Progenitor cell of endocrine pancreas (in vitro differentiated cells): ENCODE measurements around the gene CKMT2. TPM values are rescaled to one million over a fixed set of nuclear protein-coding genes. Genes with fewer than 3 reads are reported as not detected.

Experiments
- DNase-seq: peaks from one replicate; pipeline ENCODE4 v3.0.0; 2021; ENCODE audit warnings: low spot score; ENCODE audit not compliant: unreplicated experiment
- H3K27ac Mint-ChIP-seq: 2 replicates; pipeline ENCODE4 v1.8.0; 2021; ENCODE audit warnings: mild to moderate bottlenecking, moderate library complexity, mixed read lengths
- H3K27me3 Mint-ChIP-seq: 2 replicates; pipeline ENCODE4 v1.8.0; 2021; ENCODE audit warnings: mixed read lengths
- H3K36me3 Mint-ChIP-seq: 2 replicates; pipeline ENCODE4 v1.8.0; 2022; ENCODE audit warnings: mixed read lengths; ENCODE audit not compliant: insufficient read depth
- H3K4me1 Mint-ChIP-seq: 2 replicates; pipeline ENCODE4 v1.8.0; 2021; ENCODE audit warnings: low read depth, mixed read lengths
- H3K4me3 Mint-ChIP-seq: 2 replicates; pipeline ENCODE4 v1.8.0; 2021; ENCODE audit warnings: low read depth, mild to moderate bottlenecking, moderate library complexity, mixed read lengths
- H3K9me3 Mint-ChIP-seq: 2 replicates; pipeline ENCODE4 v1.8.0; 2021; ENCODE audit warnings: low read depth, mixed read lengths
- total RNA-seq: library from RNA; stranded (reverse); gene quantifications from 2 replicates; pipeline ENCODE4 v1.2.1, GENCODE V29; 2021
- TF ChIP-seq, protein P1 (sequence below): fragments of 200-600 bp; sonication (generic); IDR thresholded peaks from one replicate; pipeline ENCODE4 v1.5.0; 2021; ENCODE audit warnings: antibody characterized with exemption, mild to moderate bottlenecking; ENCODE audit not compliant: unreplicated experiment

CKMT2 gene
- total RNA-seq, 1 donor from 2014 or later, result 1.7 TPM

DNA sequence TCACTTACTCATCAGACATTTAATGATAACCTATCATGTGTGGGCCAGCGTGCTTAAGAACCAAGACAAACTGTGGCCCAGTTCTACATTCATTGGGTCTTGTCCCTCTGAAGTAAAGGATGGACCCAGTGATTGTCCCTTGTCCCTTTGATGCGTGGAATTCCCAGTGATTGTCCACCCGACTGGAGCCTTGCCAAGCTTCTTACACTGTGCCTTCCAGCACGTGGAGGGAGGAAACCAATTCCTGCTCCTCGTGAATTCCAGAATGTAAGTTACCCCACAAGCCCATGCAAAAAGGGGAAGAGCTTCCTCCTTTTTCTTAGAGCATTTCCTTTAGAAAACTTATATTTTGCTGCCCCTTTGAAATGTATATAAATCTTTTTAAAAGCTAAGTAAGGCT is 7.9 kb downstream of the CKMT2 start:
- H3K36me3 Mint-ChIP-seq, result peaks cover 7% of the 10 kb centered on the region
- H3K27me3 Mint-ChIP-seq, result no peaks in the 10 kb centered on the region
- peaks cover 17% of the 10 kb centered on the region for H3K4me1 Mint-ChIP-seq
- TF ChIP-seq, protein P1, sequence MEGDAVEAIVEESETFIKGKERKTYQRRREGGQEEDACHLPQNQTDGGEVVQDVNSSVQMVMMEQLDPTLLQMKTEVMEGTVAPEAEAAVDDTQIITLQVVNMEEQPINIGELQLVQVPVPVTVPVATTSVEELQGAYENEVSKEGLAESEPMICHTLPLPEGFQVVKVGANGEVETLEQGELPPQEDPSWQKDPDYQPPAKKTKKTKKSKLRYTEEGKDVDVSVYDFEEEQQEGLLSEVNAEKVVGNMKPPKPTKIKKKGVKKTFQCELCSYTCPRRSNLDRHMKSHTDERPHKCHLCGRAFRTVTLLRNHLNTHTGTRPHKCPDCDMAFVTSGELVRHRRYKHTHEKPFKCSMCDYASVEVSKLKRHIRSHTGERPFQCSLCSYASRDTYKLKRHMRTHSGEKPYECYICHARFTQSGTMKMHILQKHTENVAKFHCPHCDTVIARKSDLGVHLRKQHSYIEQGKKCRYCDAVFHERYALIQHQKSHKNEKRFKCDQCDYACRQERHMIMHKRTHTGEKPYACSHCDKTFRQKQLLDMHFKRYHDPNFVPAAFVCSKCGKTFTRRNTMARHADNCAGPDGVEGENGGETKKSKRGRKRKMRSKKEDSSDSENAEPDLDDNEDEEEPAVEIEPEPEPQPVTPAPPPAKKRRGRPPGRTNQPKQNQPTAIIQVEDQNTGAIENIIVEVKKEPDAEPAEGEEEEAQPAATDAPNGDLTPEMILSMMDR, result no peak
- no peak overlapping the region for H3K27ac Mint-ChIP-seq
- no peak for DNase-seq
- H3K4me3 Mint-ChIP-seq, result no peak overlapping the region
- H3K9me3 Mint-ChIP-seq, result no peaks in the 10 kb centered on the region

DNA sequence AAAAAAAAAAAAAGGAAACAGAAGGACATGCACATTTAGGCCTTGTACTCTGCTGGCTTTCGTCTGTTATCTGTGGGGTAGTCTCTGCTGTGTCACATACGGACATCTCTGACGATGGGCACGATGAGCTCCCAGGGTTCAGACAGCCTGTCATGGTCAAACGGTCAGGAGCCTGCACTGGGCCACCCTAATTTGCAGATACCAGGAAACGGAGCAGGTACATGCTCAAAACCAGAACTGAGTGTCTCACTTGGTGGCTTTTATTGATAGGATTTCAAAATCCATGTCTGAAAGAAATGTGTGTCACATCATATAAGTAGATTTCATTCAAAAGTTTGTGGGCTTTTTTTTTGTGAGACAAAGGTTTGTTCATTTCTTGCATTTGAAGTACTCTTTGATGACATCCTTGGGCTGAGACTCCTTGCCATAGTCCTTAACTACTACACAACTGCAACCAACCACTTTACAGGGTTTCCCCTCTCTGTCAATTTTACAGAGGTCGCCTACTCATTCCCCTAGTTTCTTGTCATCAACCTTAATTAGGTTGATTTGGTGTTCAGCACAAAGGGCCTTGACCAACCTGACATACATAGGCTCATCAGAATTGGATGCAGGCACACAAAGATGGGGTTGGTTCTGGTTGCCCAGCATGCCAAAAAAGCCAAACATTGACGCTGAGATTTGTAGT is 9.0 kb downstream of the CKMT2 start:
- Mint-ChIP-seq H3K27me3 (no peaks in the 10 kb centered on the region), H3K36me3 (peaks cover 6% of the 10 kb centered on the region), H3K9me3 (no peaks in the 10 kb centered on the region), H3K4me1 (peaks cover 27% of the 10 kb centered on the region), H3K27ac (no peak overlapping the region), H3K4me3 (no peak overlapping the region)
- DNase-seq, result no peak
- TF ChIP-seq, protein P1, result no peak

DNA sequence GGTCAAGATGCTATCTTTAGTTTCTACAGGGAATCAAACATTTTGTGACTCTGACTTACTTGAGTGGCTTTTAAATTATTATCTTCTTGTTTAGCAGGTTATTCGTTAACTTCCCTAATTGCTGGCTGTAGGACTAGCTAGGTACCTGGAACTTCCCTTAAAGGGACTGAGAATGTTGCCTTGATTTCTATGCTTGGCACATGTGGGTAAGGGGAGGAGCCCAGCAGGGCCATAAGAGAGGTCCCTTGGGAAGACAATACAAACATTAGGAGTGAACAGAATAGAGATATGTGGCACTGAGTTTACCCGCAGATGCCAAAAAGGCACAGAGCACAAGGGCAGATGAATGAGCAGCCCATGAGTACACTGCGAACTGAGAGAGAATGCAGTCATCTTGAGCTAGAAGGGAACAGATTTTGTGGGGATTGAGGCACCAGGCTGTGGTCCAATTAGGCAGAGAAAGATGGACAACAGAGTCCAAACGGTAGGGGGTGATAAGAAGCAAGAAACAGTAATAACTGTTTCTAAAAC is 9.8 kb downstream of the CKMT2 start:
- TF ChIP-seq, protein P1, result no peak
- no peaks in the 10 kb centered on the region for H3K27me3 Mint-ChIP-seq
- no peak overlapping the region for H3K4me3 Mint-ChIP-seq
- H3K36me3 Mint-ChIP-seq, result peaks cover 6% of the 10 kb centered on the region
- peaks cover 32% of the 10 kb centered on the region for H3K4me1 Mint-ChIP-seq
- no peak for DNase-seq
- H3K9me3 Mint-ChIP-seq, result no peaks in the 10 kb centered on the region
- peak overlapping the region; percentile 7 for H3K27ac Mint-ChIP-seq

DNA sequence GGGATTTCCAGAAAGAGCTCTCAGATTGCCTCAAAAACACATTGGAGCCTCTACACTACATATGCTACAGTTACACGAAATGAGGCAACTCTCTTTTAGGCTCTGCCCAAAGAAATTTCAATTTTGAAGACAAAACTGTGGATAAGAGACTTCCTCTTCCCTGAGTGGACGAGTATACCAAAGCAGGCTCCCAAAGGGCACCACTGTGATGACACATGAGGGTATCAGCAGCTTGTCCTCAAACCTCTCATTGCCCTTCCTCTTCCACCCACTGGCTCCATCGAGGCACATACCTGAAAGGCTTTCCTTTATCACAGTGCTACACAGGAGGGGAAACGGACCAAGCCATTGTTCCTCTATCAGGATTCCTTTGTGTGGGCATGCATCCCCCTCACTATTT is 11.3 kb downstream of the CKMT2 start:
- no peaks in the 10 kb centered on the region for H3K27me3 Mint-ChIP-seq
- no peak for DNase-seq
- no peak overlapping the region for H3K4me3 Mint-ChIP-seq
- no peaks in the 10 kb centered on the region for H3K36me3 Mint-ChIP-seq
- no peak overlapping the region for H3K27ac Mint-ChIP-seq
- H3K4me1 Mint-ChIP-seq, result peaks cover 32% of the 10 kb centered on the region
- no peaks in the 10 kb centered on the region for H3K9me3 Mint-ChIP-seq
- TF ChIP-seq, protein P1, result no peak

DNA sequence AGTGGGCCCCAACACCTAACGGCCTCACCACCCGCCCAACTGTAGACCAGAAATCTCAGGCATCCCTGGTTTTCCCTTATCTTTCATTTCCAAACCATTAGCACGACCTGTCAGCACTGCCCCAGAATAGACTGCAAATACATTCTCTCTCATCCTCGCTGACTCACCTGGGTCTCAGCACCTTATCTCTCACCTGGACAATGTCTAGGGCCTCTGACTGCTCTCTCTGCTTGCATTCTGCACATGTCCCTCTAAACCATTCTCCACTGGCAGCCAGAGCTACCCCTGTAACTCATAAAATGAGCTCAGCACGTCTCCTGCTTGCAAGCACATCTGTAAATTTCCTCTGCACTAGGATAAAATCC is 12.7 kb downstream of the CKMT2 start:
- Mint-ChIP-seq H3K27me3 (no peaks in the 10 kb centered on the region), H3K9me3 (peaks cover 8% of the 10 kb centered on the region), H3K27ac (no peak overlapping the region), H3K4me3 (no peak overlapping the region), H3K36me3 (peaks cover 8% of the 10 kb centered on the region), H3K4me1 (peaks cover 35% of the 10 kb centered on the region)
- TF ChIP-seq, protein P1, result no peak
- DNase-seq, result no peak
